ENCODE measurements around the gene HYI. TPM values are rescaled to one million over a fixed set of nuclear protein-coding genes. Genes with fewer than 3 reads are reported as not detected.

HYI gene, protein sequence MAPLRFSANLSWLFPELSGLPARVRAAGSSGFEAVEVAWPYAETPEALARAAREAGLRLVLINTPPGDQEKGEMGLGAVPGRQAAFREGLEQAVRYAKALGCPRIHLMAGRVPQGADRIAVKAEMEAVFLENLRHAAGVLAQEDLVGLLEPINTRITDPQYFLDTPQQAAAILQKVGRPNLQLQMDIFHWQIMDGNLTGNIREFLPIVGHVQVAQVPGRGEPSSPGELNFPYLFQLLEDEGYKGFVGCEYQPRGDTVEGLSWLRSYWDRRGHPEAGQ
- 12.0 to 18.3 TPM (median 15.5 TPM) in 5 replicates for total RNA-seq (2022; extraction: Qiagen RNA extraction; ENCODE audit: low read depth)

DNA sequence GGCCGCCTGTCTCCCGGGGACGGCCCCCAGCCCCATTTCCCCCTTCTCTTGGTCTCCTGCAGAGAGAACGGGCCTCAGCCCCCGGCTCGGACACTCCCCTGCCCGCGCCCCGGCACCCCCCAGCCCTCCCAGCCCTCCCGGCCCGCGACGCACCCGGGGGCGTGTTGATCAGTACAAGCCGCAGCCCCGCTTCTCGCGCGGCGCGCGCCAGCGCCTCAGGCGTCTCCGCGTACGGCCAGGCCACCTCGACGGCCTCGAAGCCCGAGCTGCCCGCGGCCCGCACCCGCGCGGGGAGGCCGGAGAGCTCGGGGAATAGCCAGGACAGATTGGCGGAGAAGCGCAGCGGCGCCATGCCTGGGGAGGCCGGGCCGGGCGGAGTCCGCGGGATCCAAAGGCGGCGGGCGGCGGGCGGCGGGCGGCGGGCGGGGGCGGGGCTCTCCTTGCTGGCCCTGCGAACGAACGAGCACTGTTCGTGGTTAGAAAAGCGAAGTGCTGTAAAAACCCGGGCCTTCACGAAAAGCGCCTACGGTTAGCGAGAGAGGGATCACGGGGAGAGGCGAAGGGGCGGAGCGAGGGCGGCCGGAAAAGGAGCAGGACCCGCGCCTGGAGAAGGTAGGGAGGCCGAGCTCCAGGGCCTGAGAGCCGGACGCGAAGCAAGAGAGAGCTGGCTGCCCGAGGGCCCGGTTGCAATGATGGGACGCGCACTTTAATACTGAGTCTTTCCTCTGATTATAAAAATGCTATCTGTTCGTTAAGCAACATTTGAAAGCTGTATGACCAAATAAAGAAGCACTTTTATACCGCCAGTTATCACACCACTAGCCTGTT, at the start of gene HYI:
Gene HYI, minus strand, starts transcription at position 490 of the 828 bp plus-strand sequence. Its CDS starts 138 bp downstream, at position 352.

Other genes starting within 250 kb of the HYI start
- gene TMEM125, start 183.9 kb downstream of the HYI start, total RNA-seq (2022; extraction: Qiagen RNA extraction; ENCODE audit: low read depth) = not detected in 5 replicates
- not detected in 5 replicates for gene C1orf210, start 168.3 kb downstream of the HYI start, total RNA-seq (2022; extraction: Qiagen RNA extraction; ENCODE audit: low read depth)
- not detected in 5 replicates for gene TIE1, start 152.9 kb downstream of the HYI start, total RNA-seq (2022; extraction: Qiagen RNA extraction; ENCODE audit: low read depth)
- 0.09 to 0.22 TPM in 2 of 5 replicates, not detected in the others for gene MPL, start 116.1 kb downstream of the HYI start, total RNA-seq (2022; extraction: Qiagen RNA extraction; ENCODE audit: low read depth)
- gene CDC20, start 95.0 kb downstream of the HYI start, total RNA-seq (2022; extraction: Qiagen RNA extraction; ENCODE audit: low read depth) = 165 to 205 TPM (median 195 TPM) in 5 replicates
- 141 to 151 TPM (median 149 TPM) in 5 replicates for gene ELOVL1, start 85.9 kb downstream of the HYI start, total RNA-seq (2022; extraction: Qiagen RNA extraction; ENCODE audit: low read depth)
- gene MED8, start 64.1 kb downstream of the HYI start, total RNA-seq (2022; extraction: Qiagen RNA extraction; ENCODE audit: low read depth) = 37.0 to 38.6 TPM (median 38.1 TPM) in 5 replicates
- gene SZT2, start 64.0 kb downstream of the HYI start, total RNA-seq (2022; extraction: Qiagen RNA extraction; ENCODE audit: low read depth) = 6.5 to 9.9 TPM (median 6.9 TPM) in 5 replicates
- gene PTPRF, start 77.0 kb upstream of the HYI start, total RNA-seq (2022; extraction: Qiagen RNA extraction; ENCODE audit: low read depth) = 81.6 to 112 TPM (median 100 TPM) in 5 replicates
- gene KDM4A, start 196.2 kb upstream of the HYI start, total RNA-seq (2022; extraction: Qiagen RNA extraction; ENCODE audit: low read depth) = 16.1 to 17.3 TPM (median 16.4 TPM) in 5 replicates